Measurements from ENCODE around the gene POMP. TPM values are rescaled to one million over a fixed set of nuclear protein-coding genes. Genes with fewer than 3 reads are reported as not detected.

POMP gene
- total RNA-seq, 1 donor from 2014 or later, result 131 TPM

DNA sequence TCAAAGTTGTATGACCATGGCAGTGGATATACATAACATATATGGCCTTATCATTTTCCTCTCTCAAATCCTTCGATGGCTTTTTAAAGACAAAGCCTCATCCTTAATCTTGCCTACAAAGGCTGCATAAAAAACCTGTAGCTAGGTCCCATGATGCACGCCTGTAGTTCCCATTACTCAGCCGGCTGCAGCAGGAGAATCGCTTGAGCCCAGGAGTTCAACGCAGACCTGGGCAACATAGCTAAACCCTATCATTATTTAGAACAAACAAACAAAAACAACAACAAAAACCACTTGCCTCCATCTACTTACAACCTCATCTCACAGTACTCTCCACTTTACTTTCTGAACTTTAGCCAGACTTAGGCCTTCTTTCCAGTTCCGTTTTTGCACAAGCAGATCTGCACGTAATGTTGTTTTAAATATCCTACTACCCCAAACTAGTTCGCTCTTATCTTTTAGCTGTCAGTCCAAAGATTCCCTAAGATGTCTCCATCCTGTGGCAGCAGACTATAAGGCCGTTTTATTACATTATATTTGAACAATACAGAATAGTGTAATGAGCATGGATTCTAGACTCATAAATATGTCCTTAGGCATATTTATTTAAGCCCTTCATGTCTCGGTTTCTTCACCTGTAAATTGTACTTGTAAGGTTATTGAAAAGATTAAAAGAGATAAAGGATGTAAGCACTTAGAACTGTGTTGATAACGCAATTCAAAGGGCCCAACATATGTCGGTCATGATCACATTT, 969 bp upstream of the POMP start:
- H3K9ac ChIP-seq (ENCODE audit: low read length), result peak overlapping the region; percentile 99
- H3K4me2 ChIP-seq (ENCODE audit: low read length), result peak overlapping the region; percentile 89
- H3K4me1 ChIP-seq (ENCODE audit: insufficient read depth, low read length), result peaks cover 23% of the 10 kb centered on the region
- peak overlapping the region; percentile 97 for H3K4me3 Mint-ChIP-seq (ENCODE audit: unreplicated experiment)
- peak overlapping the region; percentile 99 for H3K4me3 ChIP-seq (ENCODE audit: insufficient read depth, low read depth, low read length)
- peaks cover 38% of the 10 kb centered on the region for H3K4me1 Mint-ChIP-seq (ENCODE audit: low read depth, unreplicated experiment)
- H3K79me2 ChIP-seq (ENCODE audit: insufficient read depth, low read length), result peaks cover 85% of the 10 kb centered on the region
- H3K9me3 ChIP-seq (ENCODE audit: insufficient read depth, low read depth, low read length), result no peaks in the 10 kb centered on the region
- no peak for DNase-seq (ENCODE audit: low read depth)
- no peak for FAIRE-seq
- peak overlapping the region; percentile 78 for H2AFZ ChIP-seq (ENCODE audit: low read depth, low read length)
- H3K9me3 Mint-ChIP-seq (ENCODE audit: unreplicated experiment), result no peaks in the 10 kb centered on the region
- peaks cover 37% of the 10 kb centered on the region for H4K20me1 ChIP-seq (ENCODE audit: insufficient read depth, low read length)
- H3K27me3 Mint-ChIP-seq (ENCODE audit: low read depth, unreplicated experiment), result no peaks in the 10 kb centered on the region
- peak overlapping the region; percentile 95 for H3K27ac ChIP-seq (ENCODE audit: low read depth, low read length)
- H3K36me3 ChIP-seq (ENCODE audit: insufficient read depth, low read length), result peaks cover 8% of the 10 kb centered on the region
- peaks cover 2% of the 10 kb centered on the region for H3K36me3 Mint-ChIP-seq (ENCODE audit: low read depth, unreplicated experiment)
- peak overlapping the region; percentile 79 for H3K27ac Mint-ChIP-seq (ENCODE audit: unreplicated experiment)
- TF ChIP-seq, protein P1, sequence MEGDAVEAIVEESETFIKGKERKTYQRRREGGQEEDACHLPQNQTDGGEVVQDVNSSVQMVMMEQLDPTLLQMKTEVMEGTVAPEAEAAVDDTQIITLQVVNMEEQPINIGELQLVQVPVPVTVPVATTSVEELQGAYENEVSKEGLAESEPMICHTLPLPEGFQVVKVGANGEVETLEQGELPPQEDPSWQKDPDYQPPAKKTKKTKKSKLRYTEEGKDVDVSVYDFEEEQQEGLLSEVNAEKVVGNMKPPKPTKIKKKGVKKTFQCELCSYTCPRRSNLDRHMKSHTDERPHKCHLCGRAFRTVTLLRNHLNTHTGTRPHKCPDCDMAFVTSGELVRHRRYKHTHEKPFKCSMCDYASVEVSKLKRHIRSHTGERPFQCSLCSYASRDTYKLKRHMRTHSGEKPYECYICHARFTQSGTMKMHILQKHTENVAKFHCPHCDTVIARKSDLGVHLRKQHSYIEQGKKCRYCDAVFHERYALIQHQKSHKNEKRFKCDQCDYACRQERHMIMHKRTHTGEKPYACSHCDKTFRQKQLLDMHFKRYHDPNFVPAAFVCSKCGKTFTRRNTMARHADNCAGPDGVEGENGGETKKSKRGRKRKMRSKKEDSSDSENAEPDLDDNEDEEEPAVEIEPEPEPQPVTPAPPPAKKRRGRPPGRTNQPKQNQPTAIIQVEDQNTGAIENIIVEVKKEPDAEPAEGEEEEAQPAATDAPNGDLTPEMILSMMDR (IDR thresholded peaks at IDR 0.05; ENCODE audit: insufficient read depth, low read depth, low read length), result peak; percentile 26
- no peak for TF ChIP-seq EZH2 (IDR thresholded peaks at IDR 0.05; ENCODE audit: insufficient read depth, low read length)
- no peaks in the 10 kb centered on the region for H3K27me3 ChIP-seq (ENCODE audit: insufficient read depth, low read length)

DNA sequence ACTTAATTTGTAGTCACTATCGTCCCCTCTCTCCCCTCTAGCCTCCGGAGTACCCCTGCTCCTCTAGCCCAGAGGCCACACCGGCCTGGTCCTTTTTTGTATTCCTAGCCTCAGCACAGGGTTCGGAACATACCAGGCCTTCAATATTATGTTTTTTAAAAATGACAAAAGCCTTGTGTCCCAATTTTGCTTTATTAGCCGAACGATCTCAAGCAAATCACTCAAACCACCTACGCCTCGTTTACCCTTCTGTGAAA, 463 bp upstream of the POMP start:
- H3K9ac ChIP-seq (ENCODE audit: low read length), result peak overlapping the region; percentile 99
- TF ChIP-seq EZH2 (IDR thresholded peaks at IDR 0.05; ENCODE audit: insufficient read depth, low read length), result no peak
- TF ChIP-seq, protein P1 (IDR thresholded peaks at IDR 0.05; ENCODE audit: insufficient read depth, low read depth, low read length), result no peak
- Mint-ChIP-seq H3K4me3 (ENCODE audit: unreplicated experiment) (peak overlapping the region; percentile 97), H3K27me3 (ENCODE audit: low read depth, unreplicated experiment) (no peaks in the 10 kb centered on the region), H3K9me3 (ENCODE audit: unreplicated experiment) (no peaks in the 10 kb centered on the region), H3K27ac (ENCODE audit: unreplicated experiment) (peak overlapping the region; percentile 79), H3K4me1 (ENCODE audit: low read depth, unreplicated experiment) (peaks cover 38% of the 10 kb centered on the region), H3K36me3 (ENCODE audit: low read depth, unreplicated experiment) (peaks cover 2% of the 10 kb centered on the region)
- H3K27ac ChIP-seq (ENCODE audit: low read depth, low read length), result peak overlapping the region; percentile 95
- H3K9me3 ChIP-seq (ENCODE audit: insufficient read depth, low read depth, low read length), result no peaks in the 10 kb centered on the region
- FAIRE-seq (no peak), DNase-seq (ENCODE audit: low read depth) (no peak)
- H3K27me3 ChIP-seq (ENCODE audit: insufficient read depth, low read length), result no peaks in the 10 kb centered on the region
- H3K79me2 ChIP-seq (ENCODE audit: insufficient read depth, low read length), result peaks cover 91% of the 10 kb centered on the region
- H3K4me2 ChIP-seq (ENCODE audit: low read length), result peak overlapping the region; percentile 89
- peak overlapping the region; percentile 78 for H2AFZ ChIP-seq (ENCODE audit: low read depth, low read length)
- peaks cover 41% of the 10 kb centered on the region for H4K20me1 ChIP-seq (ENCODE audit: insufficient read depth, low read length)
- peak overlapping the region; percentile 99 for H3K4me3 ChIP-seq (ENCODE audit: insufficient read depth, low read depth, low read length)
- H3K4me1 ChIP-seq (ENCODE audit: insufficient read depth, low read length), result peaks cover 23% of the 10 kb centered on the region
- peaks cover 10% of the 10 kb centered on the region for H3K36me3 ChIP-seq (ENCODE audit: insufficient read depth, low read length)

- Histone ChIP-seq H2AFZ (ENCODE audit: low read depth, low read length) (peak overlapping the region; percentile 78), H3K4me1 (ENCODE audit: insufficient read depth, low read length) (peaks cover 23% of the 10 kb centered on the region), H3K27me3 (ENCODE audit: insufficient read depth, low read length) (no peaks in the 10 kb centered on the region), H3K9ac (ENCODE audit: low read length) (peak overlapping the region; percentile 99), H3K79me2 (ENCODE audit: insufficient read depth, low read length) (peaks cover 91% of the 10 kb centered on the region), H3K27ac (ENCODE audit: low read depth, low read length) (peak overlapping the region; percentile 95), H4K20me1 (ENCODE audit: insufficient read depth, low read length) (peaks cover 43% of the 10 kb centered on the region), H3K36me3 (ENCODE audit: insufficient read depth, low read length) (peaks cover 21% of the 10 kb centered on the region), H3K9me3 (ENCODE audit: insufficient read depth, low read depth, low read length) (no peaks in the 10 kb centered on the region), H3K4me2 (ENCODE audit: low read length) (peak overlapping the region; percentile 89), H3K4me3 (ENCODE audit: insufficient read depth, low read depth, low read length) (peak overlapping the region; percentile 99)
- peak overlapping the region; percentile 97 for H3K4me3 Mint-ChIP-seq (ENCODE audit: unreplicated experiment)
- H3K36me3 Mint-ChIP-seq (ENCODE audit: low read depth, unreplicated experiment), result peaks cover 3% of the 10 kb centered on the region
- TF ChIP-seq EZH2 (IDR thresholded peaks at IDR 0.05; ENCODE audit: insufficient read depth, low read length), result no peak
- TF ChIP-seq, protein P1 (IDR thresholded peaks at IDR 0.05; ENCODE audit: insufficient read depth, low read depth, low read length), result no peak
- no peaks in the 10 kb centered on the region for H3K9me3 Mint-ChIP-seq (ENCODE audit: unreplicated experiment)
- peak overlapping the region; percentile 97 for H3K27ac Mint-ChIP-seq (ENCODE audit: unreplicated experiment)
- FAIRE-seq (peak; percentile 23), DNase-seq (ENCODE audit: low read depth) (peak; percentile 64)
- H3K27me3 Mint-ChIP-seq (ENCODE audit: low read depth, unreplicated experiment), result no peaks in the 10 kb centered on the region
- peaks cover 38% of the 10 kb centered on the region for H3K4me1 Mint-ChIP-seq (ENCODE audit: low read depth, unreplicated experiment)
These were observed 666 bp downstream of the POMP start for GRCh38 chr13:28659621-28659970.
